GM18519 (cell line): ENCODE measurements around the gene HSD17B12.
A peak's percentile ranks its signal among the peaks of the same experiment; 100 is the strongest.

ENCODE experiments used
- ATAC-seq: cut with Tn5 transposase; IDR thresholded peaks from one replicate; pipeline ENCODE4 v1.9.1; 2021; ENCODE audit warnings: mild to moderate bottlenecking, moderate library complexity; ENCODE audit not compliant: unreplicated experiment, low FRiP score

Gene HSD17B12

GRCh38 chr11:43853781-43854180, 173.2 kb downstream of the HSD17B12 start:
- no peak for ATAC-seq

GRCh38 chr11:43856993-43857392, 176.5 kb downstream of the HSD17B12 start:
- ATAC-seq = no peak

- ATAC-seq = no peak
These were observed 180.6 kb downstream of the HSD17B12 start for GRCh38 chr11:43861141-43861540.

GRCh38 chr11:43866520-43866919, 186.0 kb downstream of the HSD17B12 start:
- ATAC-seq = no peak

GRCh38 chr11:43866969-43867368, 186.4 kb downstream of the HSD17B12 start:
- no peak for ATAC-seq

GRCh38 chr11:43868852-43869567, 188.5 kb downstream of the HSD17B12 start:
- ATAC-seq = peak; percentile 100

GRCh38 chr11:43871051-43871450, 190.5 kb downstream of the HSD17B12 start:
- ATAC-seq = no peak

- ATAC-seq = no peak
These were observed 192.5 kb downstream of the HSD17B12 start for GRCh38 chr11:43872995-43873394.

GRCh38 chr11:43874078-43874477, 193.5 kb downstream of the HSD17B12 start:
- ATAC-seq = no peak

- ATAC-seq = no peak
These were observed 194.2 kb downstream of the HSD17B12 start for GRCh38 chr11:43874738-43875137.

- ATAC-seq = no peak
These were observed 199.5 kb downstream of the HSD17B12 start for GRCh38 chr11:43879789-43880639.

GRCh38 chr11:43880640-43881159, 200.2 kb downstream of the HSD17B12 start, which contains the start of gene ALKBH3:
TSS of gene ALKBH3 (plus strand) at chr11:43880831. CDS start at chr11:43882653, 1,822 bp downstream.
- ATAC-seq = peak; percentile 96

- ATAC-seq = no peak
These were observed 212.3 kb downstream of the HSD17B12 start for GRCh38 chr11:43892851-43893250.

GRCh38 chr11:43894546-43894945, 214.0 kb downstream of the HSD17B12 start:
- no peak for ATAC-seq

- ATAC-seq = no peak
These were observed 215.1 kb downstream of the HSD17B12 start for GRCh38 chr11:43895601-43896000.

GRCh38 chr11:43898574-43898973, 218.0 kb downstream of the HSD17B12 start:
- ATAC-seq = no peak

GRCh38 chr11:43899094-43899493, 218.6 kb downstream of the HSD17B12 start:
- no peak for ATAC-seq

GRCh38 chr11:43901551-43901950, 221.0 kb downstream of the HSD17B12 start:
- ATAC-seq = no peak

- no peak for ATAC-seq
These were observed 222.5 kb downstream of the HSD17B12 start for GRCh38 chr11:43903078-43903477.

- ATAC-seq = no peak
These were observed 223.4 kb downstream of the HSD17B12 start for GRCh38 chr11:43903969-43904368.
